GM12873 (cell line): ENCODE data around the gene ACOT6.

ENCODE experiments used
- CTCF ChIP-seq: IDR thresholded peaks from 2 replicates; pipeline ENCODE4 v1.5.1; 2012; ENCODE audit warnings: low read depth, mild to moderate bottlenecking, moderate library complexity, low read length, control low read depth; ENCODE audit not compliant: insufficient read depth; ENCODE audit errors: missing control alignments

ACOT6 gene

DNA sequence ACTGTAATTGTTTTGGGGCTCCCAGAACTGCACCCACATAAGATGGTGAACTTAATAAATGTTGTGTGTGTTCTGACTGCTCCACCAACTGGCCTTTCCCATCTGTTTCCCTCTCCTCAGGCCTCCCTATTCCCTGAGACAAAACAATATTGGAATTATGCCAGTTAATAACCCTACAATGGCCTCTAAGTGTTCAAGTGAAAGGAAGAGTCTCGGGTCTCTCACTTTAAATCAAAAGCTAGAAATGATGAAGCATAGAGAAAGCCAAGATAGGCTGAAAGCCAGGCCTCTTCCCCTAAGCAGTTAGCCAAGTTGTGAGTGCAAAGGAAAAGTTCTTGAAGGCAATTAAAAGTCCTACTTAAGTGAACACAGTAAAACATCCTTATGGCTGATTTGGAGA, 13.4 kb downstream of the ACOT6 start:
- TF ChIP-seq CTCF = no peak

- TF ChIP-seq CTCF = no peak
Observed at GRCh38 chr14:73627151-73627558, 14.8 kb downstream of the ACOT6 start.

GRCh38 chr14:73630009-73630780, 17.9 kb downstream of the ACOT6 start:
- no peak for TF ChIP-seq CTCF

DNA sequence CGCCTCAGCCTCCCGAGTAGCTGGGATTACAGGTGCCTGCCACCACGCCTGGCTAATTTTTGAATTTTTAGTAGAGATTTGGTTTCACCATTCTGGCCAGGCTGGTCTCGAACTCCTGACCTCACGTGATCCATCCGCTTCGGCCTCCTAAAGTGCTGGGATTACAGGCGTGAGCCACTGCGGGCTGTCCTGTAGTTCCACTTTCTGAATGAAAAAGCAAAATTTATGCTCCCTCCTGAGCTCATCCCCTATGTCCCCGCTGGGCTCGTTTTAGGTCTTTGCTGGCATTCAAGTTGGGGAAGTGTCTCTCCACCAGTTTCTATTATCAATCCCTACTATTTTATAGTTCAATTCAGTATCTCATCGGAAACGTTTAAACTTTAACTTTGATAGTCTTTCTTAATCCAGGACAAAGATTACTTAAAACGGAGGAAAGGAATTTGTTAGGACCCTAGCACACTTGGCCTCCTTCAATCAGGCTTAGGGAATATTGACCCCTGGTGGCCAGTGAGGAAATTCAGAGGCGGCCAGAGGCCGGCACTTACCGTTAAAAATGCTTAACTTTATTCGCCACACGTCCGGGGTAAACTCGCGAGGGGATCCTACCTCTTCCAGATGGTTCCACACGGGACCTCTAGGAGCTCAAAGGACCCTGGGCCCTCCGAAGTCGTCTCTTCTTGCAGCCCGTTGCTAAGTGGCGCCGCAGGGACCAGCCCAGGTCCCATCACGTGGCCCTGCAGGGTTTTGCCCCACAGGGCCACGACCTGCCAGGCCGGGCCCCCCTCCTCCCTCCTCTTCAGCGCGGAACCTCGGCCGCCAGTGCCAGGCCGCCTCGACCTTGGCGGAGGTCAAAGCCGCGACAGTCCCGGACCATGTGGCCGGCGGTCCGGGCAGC, 21.0 kb downstream of the ACOT6 start:
- peak; percentile 81 for TF ChIP-seq CTCF

- TF ChIP-seq CTCF = peak; percentile 24
Observed at GRCh38 chr14:73634011-73634833, 21.9 kb downstream of the ACOT6 start.

- TF ChIP-seq CTCF = no peak
Observed at GRCh38 chr14:73637830-73638229, 25.5 kb downstream of the ACOT6 start.

DNA sequence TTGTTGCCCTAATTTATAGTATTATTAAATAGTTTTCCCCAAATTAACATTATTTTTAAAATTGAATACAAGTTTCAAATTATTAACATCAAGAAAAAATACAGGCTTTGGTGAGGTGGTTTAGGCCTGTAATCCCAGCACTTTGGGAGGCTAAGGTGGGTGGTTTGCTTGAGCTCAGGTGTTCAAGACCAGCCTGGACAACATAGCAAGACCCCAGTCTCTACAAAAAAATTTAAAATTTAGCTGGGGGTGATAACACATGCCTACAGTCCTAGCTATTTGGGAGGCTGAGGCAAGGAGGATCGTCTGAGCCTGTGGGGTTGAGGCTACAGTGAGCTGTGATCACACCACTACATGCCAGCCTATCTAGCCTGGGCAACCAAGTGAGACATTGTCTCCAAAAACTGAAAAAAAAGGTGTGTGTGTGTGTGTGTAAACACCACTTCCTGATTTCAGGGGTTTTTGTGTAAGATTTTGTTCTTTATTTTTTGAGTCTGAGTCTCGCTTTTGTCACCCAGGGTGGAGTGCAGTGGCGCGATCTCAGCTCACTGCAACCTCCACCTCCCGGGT, 28.6 kb downstream of the ACOT6 start:
- no peak for TF ChIP-seq CTCF
